HG03025 (cell line): Measurements from ENCODE around the gene RNF220.

ENCODE experiments used
- ATAC-seq: cut with Tn5 transposase; IDR thresholded peaks from one replicate; pipeline ENCODE4 v1.9.1; 2021; ENCODE audit warnings: mild to moderate bottlenecking, moderate library complexity; ENCODE audit not compliant: unreplicated experiment, low FRiP score

The RNF220 gene

DNA sequence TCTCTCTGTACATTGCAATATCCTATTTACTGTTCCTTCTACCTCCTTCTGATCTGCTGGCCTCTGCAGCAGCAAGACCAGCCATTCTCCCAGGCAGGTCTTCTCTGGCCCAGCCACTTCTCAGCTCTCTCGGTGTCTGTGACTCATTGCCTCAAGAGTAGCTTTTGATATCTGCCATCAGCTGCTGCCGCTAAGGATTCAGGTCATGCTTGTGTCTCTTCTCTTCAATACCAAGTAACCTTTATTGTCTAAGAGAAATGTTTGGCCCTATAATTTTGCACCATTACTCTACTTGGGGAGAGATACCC is 167.5 kb downstream of the RNF220 start:
- ATAC-seq, result no peak

GRCh38 chr1:44575396-44575795 is 170.3 kb downstream of the RNF220 start:
- ATAC-seq, result no peak

DNA sequence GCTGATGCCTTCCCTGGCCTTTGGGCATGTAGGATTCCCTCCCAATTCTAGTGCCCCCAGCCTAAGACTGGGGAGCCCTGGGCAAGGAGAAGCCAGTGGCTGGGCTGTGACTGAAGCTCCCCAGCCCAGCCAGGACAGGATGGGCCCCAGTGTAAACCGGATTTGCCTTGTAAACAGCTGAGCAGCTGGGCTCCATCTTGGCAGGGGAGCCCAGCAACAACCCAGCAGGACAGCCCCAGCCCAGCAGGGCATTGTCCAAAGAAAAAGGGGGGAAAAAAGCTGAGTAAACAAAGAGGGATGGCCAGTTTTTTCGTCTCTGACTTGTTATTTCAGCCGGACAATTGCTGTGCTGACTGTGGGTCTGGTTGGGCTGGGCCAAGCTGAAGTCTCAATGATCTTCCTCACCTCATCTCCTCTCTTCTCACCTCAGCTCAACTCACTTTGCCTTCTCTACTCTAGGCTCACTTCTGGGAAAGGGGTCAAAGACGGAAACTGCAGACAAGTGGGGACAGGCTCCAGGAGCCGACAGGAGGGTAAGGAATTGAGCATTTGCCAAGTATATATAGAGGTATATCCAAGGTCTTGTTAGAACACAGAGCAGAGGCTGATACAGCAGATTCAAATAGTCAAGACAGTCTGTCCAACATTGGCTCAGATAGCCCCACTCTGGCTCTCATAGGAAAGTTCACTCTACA is 171.5 kb downstream of the RNF220 start:
- ATAC-seq, result no peak

- no peak for ATAC-seq
Observed at GRCh38 chr1:44581205-44581604, 176.2 kb downstream of the RNF220 start.

- no peak for ATAC-seq
Observed at GRCh38 chr1:44584167-44584566, 179.1 kb downstream of the RNF220 start.

GRCh38 chr1:44585315-44585920 is 180.4 kb downstream of the RNF220 start:
- no peak for ATAC-seq

DNA sequence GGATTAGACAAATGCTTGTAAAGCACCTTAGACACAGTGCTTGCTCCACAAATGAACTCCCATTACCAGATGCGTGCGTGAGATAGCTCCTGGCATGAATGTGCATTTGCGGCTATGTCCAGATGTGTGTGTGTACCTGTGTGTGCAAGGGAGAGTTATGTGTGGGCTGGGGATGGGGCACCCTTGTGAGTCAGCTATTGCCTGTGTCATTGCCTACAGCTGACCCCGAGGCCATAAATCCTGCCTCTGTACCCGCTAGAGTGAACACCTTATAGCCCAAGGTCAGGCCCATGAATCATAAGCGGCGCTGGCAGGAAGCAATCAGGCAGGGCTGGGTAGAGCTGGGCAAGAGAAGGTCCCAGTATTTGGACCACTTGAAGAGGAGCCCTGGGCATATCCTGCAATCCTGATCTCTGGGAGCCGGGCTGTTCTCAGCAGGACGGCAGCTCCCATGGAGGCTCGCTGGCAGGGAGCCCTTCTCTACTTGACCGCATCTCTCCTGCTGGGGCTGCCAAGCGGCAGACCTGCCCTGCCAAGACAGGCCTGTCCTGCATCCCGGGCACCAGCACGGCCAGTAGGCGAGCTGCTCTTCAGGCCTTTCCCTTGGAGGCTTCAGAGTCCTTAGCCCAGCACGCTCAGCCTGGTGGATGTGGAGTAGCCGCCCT is 182.9 kb downstream of the RNF220 start:
- no peak for ATAC-seq

DNA sequence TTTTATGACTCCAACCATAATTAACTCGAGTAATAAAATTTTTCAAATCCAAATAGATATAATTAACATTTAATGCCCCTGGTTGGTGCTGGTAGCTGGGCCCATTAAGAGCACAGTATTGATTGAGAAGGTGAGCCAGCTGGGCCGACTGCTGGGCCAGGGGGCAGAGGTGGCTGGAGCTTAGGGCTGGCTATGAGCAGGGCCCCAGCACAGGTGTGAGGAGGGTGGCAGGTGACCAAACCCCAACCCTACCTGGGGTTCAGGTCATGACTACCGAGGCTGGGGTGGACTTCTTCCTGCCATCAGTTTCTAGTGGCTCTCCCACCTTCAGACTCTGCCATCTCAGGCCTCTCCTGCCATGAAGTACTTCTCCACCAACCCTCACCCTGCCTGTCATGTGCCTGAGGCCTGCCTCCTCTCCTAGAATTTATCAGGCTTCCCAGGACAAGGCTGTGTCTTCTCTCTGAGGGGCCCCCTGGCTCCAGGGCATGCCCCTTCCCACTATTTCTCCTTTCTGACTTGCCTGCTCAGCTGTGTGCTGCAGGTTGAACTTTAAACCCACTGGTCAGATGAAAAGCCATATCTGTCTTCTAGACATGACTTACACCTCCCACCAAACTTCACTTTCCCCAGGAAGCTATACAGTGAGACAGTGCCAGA is 183.6 kb downstream of the RNF220 start:
- ATAC-seq, result no peak

- no peak for ATAC-seq
Observed at GRCh38 chr1:44590475-44590874, 185.4 kb downstream of the RNF220 start.

- ATAC-seq, result no peak
Observed at GRCh38 chr1:44591381-44591780, 186.3 kb downstream of the RNF220 start.

DNA sequence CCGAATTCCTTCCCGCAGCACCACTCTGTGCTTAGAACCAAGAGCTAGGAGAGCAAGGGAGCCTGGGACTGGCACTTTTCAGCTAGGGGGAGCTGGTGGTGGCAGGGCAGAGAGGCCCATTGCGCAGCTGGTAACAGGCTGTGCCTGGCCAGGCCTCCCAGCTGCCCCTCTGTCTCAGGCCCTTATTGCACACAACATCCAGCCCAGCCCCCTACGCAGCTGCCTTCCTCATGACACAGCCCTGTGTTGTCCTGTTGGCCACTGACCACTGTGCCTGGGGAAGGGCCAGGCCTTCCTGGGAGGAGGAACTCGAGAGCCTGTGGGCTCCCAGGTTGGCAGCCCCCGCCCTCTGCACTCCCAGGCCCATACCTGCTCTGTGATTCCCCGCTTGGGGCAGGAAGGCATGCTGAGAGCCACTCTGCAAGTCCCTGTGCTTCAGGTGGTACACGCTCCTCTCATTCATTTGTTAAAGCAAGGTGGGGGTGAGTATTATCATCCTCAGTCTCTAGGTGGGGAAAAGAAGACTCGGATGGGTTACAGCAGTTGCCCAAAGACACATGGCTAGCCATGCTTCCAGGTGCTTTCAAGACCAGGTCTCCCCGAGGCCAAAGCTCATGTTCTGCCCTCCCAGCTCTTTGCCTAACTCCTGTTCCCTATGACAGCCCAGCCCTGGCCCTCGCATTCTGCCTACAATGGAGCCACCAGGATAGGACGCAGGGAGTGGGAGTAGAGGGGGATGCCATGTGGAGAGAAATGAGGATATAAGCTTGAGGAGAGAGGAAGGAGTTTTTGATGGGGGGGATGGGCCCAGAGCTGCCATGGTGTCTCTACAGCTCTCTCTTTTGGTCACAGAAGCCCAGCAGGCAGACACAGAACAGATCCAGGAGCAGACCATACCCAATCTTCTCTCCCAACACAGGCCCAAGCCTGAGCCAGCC is 187.4 kb downstream of the RNF220 start:
- no peak for ATAC-seq

GRCh38 chr1:44594353-44594752 is 189.3 kb downstream of the RNF220 start:
- no peak for ATAC-seq

GRCh38 chr1:44594871-44595735 is 190.0 kb downstream of the RNF220 start:
- ATAC-seq, result no peak

GRCh38 chr1:44596511-44596910 is 191.5 kb downstream of the RNF220 start:
- ATAC-seq, result no peak

DNA sequence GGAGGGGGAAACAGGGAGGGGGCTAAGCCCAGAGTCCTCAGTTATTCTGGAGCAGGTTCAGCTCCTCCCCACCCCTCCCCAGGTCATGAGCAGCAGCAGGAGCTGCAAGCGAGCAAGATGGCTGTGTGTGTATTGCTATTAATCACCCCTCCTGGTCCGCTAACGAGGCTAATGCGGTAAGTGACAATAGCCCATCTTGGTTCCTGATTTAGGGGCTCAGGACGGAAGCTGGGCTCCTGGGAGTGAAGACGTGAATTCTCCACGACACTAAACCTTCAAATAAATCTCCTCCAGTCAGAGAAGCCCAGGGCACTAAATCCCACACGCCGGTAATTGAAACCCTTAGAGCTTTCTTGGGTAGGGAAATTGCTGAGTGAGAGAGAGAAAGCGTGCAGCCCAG is 193.1 kb downstream of the RNF220 start:
- ATAC-seq, result no peak

DNA sequence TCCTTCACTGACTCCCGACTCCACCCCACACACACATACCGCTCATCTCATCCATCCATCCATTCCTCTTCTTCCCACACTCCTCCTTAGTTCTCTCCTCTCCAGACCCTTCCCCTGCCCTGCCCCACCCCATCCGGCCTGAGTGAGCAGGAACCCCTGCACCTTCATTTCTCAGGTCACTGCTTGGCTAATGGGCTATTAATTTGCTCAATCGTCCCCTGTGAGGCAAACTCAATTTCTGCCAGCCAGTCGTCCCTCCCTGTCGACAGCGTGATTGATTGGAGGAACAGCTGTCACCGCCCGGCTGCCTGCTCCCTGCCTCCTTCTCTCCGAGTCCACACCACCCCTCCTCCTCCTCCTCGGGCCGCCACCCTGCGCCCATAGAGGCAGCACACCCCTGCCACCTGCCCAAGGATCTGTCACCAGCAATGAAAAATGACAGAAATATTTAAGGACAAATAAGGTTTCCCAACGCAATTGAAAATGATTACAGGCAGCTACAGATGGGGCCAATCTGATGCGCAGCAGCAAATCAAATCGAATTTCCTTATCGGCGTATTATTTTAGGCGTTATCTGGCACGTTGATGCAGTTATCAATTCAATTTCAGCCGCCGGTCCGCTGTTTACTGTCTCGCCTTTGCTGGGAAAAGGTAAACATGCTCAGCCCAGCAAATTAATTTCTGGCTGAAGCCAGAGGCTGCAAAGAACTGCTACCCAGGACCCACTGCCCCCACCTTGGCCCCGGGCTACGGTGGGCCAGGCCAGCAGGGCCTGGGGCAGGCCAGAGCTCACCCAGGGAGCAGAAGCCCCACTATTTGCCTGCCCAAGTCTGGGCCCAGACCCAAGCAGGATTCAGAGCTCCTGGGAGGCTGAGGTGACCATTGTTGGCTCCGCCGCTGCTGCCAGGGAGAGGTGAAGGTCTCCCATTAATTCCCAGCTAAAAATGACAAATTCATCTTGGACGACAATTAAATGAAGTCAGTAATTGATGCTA is 197.9 kb downstream of the RNF220 start:
- ATAC-seq, result no peak

DNA sequence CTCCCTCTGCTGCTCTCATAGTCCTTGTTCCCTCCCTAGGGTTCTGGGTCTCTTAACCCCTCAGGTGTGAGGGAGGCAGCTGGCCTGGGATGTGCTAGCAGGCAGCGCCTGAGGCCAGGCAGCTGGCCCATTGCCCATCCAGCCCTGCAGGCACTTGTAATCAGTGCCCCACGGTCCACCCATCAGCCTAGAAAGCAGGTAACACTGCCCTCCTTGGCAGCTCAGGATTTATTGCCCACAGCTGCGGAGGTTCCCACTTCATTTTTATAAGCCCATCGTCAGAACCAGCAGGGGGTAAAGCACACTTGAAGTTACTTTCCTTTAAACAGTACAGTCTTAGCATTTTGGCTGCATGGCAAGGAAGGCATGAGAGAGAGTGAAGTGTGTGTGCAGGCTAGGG is 198.7 kb downstream of the RNF220 start:
- no peak for ATAC-seq

- ATAC-seq, result no peak
Observed at GRCh38 chr1:44604157-44604955, 199.3 kb downstream of the RNF220 start.
